ENCODE results near the gene ATRIP. TPM values are rescaled to one million over a fixed set of nuclear protein-coding genes. Genes with fewer than 3 reads are reported as not detected.
A peak's percentile ranks its signal among the peaks of the same experiment; 100 is the strongest.

ATRIP gene
- total RNA-seq, 3 donors from 2014 or later = 17.3 to 17.6 (median 17.5) TPM

DNA sequence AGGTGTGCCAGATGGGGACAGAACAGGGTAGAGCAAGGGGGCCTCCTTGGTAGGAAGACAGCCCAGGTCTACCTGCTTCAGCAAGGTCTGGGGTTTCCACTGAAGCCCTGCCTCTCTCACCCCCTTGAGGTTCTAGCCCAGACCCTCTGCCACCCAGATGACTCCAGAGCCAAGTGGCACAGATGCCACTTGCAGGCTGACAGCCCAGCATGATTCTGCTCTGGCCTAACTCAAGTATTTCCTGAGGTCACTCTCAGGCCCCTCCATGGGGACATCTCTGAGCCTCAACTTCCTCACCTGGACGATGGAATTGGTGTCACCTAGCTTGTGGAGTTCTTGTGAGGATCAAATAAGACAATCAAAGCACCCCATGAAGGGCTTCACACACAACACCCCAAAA, 40.6 kb upstream of the ATRIP start:
- H3K27me3 Mint-ChIP-seq (ENCODE audit: low read depth) = no peaks in the 10 kb centered on the region
- peak; percentile 2 for DNase-seq

DNA sequence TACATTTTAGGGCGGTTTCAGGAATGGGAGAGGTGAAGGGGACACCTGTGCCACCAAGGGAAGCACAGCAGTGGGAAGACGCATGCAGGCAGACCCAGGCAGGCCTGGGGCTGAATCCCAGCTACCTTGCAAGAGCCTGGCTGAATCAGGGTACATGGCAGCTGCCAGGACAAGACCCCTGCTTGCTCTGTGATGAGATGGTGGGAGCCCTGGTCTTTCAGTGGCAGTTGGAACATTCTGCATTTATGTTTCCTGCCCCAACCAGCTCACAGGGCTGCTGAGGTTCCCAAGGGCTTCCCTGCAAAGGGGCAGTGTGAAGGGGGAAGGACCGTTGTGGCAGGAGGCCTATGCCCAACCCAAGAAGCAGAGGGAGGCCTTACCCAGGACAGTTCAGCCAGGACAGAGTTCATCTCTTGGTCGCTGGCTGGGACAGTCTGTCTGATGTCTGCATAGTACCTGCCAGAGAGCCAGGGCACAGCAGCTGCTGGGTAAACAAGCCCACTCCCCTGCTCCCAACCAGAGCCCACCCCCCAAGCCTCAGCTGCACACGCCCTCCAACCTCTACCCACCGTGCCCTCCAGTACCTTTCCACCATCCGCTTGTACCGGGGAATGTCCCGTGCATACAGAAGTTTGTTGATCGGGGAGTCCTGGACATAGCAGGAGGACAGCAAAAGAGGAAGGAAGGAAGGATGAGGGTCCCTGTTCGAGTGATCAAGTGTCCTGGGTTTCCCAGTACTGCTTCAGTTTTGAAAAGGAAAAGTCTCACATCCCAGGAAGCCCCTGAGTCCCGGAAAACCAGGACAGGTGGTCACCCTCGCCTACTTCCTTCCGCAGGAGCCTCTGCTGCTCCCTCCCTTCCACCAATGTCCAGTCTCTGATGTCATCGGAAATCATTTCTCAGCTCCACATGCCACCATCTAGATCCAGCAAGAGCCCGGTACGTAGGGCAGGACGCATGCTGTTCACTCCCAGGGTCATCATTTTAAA, 39.8 kb upstream of the ATRIP start:
- ATAC-seq (no peak), DNase-seq (peak; percentile 2)
- no peaks in the 10 kb centered on the region for H3K4me1 Mint-ChIP-seq (ENCODE audit: low read depth)
- H3K36me3 Mint-ChIP-seq (ENCODE audit: insufficient read depth) = no peaks in the 10 kb centered on the region
- H3K27me3 Mint-ChIP-seq (ENCODE audit: low read depth) = no peaks in the 10 kb centered on the region
- no peaks in the 10 kb centered on the region for H3K9me3 Mint-ChIP-seq
- H3K4me3 Mint-ChIP-seq = no peak overlapping the region

More for the DNA sequence above, 40.6 kb upstream of the ATRIP start:
- Mint-ChIP-seq H3K4me1 (ENCODE audit: low read depth) (no peaks in the 10 kb centered on the region), H3K36me3 (ENCODE audit: insufficient read depth) (no peaks in the 10 kb centered on the region), H3K4me3 (no peak overlapping the region), H3K9me3 (no peaks in the 10 kb centered on the region)
- ATAC-seq = no peak

GRCh38 chr3:48407542-48408099, 38.9 kb upstream of the ATRIP start:
- no peaks in the 10 kb centered on the region for H3K9me3 Mint-ChIP-seq
- no peaks in the 10 kb centered on the region for H3K27me3 Mint-ChIP-seq (ENCODE audit: low read depth)
- H3K36me3 Mint-ChIP-seq (ENCODE audit: insufficient read depth) = no peaks in the 10 kb centered on the region
- DNase-seq (no peak), ATAC-seq (no peak)
- no peaks in the 10 kb centered on the region for H3K4me1 Mint-ChIP-seq (ENCODE audit: low read depth)
- H3K4me3 Mint-ChIP-seq = no peak overlapping the region

- Mint-ChIP-seq H3K36me3 (ENCODE audit: insufficient read depth) (no peaks in the 10 kb centered on the region), H3K9me3 (no peaks in the 10 kb centered on the region), H3K4me3 (no peak overlapping the region), H3K4me1 (ENCODE audit: low read depth) (no peaks in the 10 kb centered on the region), H3K27me3 (ENCODE audit: low read depth) (no peaks in the 10 kb centered on the region)
- ATAC-seq (no peak), DNase-seq (peak; percentile 2)
These were observed 37.7 kb upstream of the ATRIP start for GRCh38 chr3:48408823-48409281.

GRCh38 chr3:48409291-48410201, 37.0 kb upstream of the ATRIP start:
- peak; percentile 3 for DNase-seq
- ATAC-seq = no peak
- H3K9me3 Mint-ChIP-seq = no peaks in the 10 kb centered on the region
- H3K36me3 Mint-ChIP-seq (ENCODE audit: insufficient read depth) = no peaks in the 10 kb centered on the region
- H3K4me1 Mint-ChIP-seq (ENCODE audit: low read depth) = no peaks in the 10 kb centered on the region
- no peaks in the 10 kb centered on the region for H3K27me3 Mint-ChIP-seq (ENCODE audit: low read depth)
- no peak overlapping the region for H3K4me3 Mint-ChIP-seq

DNA sequence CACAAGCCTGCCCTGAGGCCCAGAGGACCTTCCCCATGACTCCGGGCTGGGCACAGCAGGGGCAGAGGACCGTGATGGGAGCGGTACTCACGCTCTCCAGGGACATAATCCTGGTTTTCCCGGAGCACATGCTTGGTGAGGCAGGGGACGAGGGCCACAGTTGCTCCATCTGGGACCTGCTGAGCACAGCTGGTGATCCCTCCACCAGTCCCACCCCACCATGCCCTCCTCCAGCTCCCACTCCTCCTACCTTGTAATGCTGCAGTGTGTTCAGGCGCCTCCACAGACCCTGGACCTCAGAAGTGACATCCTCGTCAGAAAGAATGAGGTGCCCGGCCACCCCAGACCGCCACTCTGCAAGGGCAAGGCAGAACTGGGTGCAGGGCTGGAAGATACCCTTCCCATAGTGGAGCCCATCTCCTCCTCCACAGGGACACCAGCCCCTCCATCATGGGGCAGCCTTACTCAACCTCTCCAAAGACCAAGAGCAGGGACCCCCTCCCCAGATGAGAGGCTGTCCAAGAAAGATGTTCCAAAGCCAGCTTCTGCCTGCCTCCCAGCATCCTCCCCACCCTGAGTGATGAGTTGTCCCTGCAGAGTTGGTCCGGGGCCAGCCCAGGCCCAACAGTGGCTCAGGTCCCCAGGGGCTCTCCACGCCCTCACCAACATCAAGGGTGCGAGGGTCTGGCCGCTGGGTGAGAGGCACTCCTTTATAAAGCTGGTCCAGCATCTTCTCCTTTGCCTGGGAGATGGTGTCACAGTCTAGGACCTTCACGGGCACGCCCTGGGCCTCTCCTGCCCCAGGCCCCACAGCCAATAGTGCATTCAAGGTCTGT, 36.1 kb upstream of the ATRIP start:
- no peaks in the 10 kb centered on the region for H3K4me1 Mint-ChIP-seq (ENCODE audit: low read depth)
- DNase-seq = no peak
- no peaks in the 10 kb centered on the region for H3K9me3 Mint-ChIP-seq
- H3K36me3 Mint-ChIP-seq (ENCODE audit: insufficient read depth) = no peaks in the 10 kb centered on the region
- no peak overlapping the region for H3K4me3 Mint-ChIP-seq
- ATAC-seq = no peak
- no peaks in the 10 kb centered on the region for H3K27me3 Mint-ChIP-seq (ENCODE audit: low read depth)

- Mint-ChIP-seq H3K4me3 (no peak overlapping the region), H3K27me3 (ENCODE audit: low read depth) (no peaks in the 10 kb centered on the region), H3K9me3 (no peaks in the 10 kb centered on the region), H3K36me3 (ENCODE audit: insufficient read depth) (no peaks in the 10 kb centered on the region), H3K4me1 (ENCODE audit: low read depth) (no peaks in the 10 kb centered on the region)
- ATAC-seq (no peak), DNase-seq (no peak)
These were observed 35.4 kb upstream of the ATRIP start for GRCh38 chr3:48411041-48411588.

DNA sequence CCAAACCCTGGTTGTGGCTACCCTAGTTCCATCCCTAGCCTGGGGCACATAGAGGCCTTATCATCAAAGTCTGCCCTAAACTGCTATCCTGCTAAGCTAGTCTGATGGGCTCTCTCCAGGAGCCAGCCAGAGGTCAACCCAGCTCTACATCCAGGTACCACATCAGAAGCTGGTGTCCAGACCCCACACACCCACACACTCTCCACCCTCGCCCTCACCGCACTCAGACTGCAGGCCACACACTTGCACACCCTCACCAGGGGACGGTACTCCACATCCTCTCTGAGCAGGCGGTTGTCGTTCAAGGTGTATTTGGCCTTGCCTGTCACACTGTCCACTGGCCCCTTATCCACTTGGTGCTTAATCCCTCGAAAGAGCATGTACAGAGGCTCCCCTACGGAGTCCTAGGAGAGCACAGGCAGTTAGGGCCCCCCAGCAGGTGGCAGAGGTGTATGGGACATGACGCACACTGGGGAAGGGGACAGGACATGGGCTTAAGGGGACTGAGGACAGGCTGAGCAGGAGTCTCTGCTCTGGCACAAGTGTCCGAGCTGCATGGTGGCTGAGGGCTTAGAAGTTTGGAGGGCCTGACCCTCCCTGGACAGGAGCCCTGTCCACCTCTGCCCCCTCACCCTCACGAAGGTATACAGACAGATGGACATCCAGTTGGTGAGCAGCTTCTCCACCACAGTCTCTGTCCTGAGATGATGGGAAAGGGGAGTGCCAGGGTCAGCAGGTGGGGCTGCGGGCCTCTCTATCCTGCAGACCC, 34.7 kb upstream of the ATRIP start:
- Mint-ChIP-seq H3K27me3 (ENCODE audit: low read depth) (no peaks in the 10 kb centered on the region), H3K9me3 (no peaks in the 10 kb centered on the region), H3K4me3 (no peak overlapping the region), H3K4me1 (ENCODE audit: low read depth) (no peaks in the 10 kb centered on the region), H3K36me3 (ENCODE audit: insufficient read depth) (no peaks in the 10 kb centered on the region)
- no peak for ATAC-seq
- DNase-seq = no peak

- H3K9me3 Mint-ChIP-seq = no peaks in the 10 kb centered on the region
- H3K4me1 Mint-ChIP-seq (ENCODE audit: low read depth) = no peaks in the 10 kb centered on the region
- no peak overlapping the region for H3K4me3 Mint-ChIP-seq
- H3K27me3 Mint-ChIP-seq (ENCODE audit: low read depth) = no peaks in the 10 kb centered on the region
- no peaks in the 10 kb centered on the region for H3K36me3 Mint-ChIP-seq (ENCODE audit: insufficient read depth)
- DNase-seq (no peak), ATAC-seq (no peak)
These were observed 34.0 kb upstream of the ATRIP start for GRCh38 chr3:48412375-48413001.

GRCh38 chr3:48413086-48413485, 33.5 kb upstream of the ATRIP start:
- H3K4me1 Mint-ChIP-seq (ENCODE audit: low read depth) = no peaks in the 10 kb centered on the region
- no peaks in the 10 kb centered on the region for H3K27me3 Mint-ChIP-seq (ENCODE audit: low read depth)
- no peak overlapping the region for H3K4me3 Mint-ChIP-seq
- H3K36me3 Mint-ChIP-seq (ENCODE audit: insufficient read depth) = no peaks in the 10 kb centered on the region
- ATAC-seq = no peak
- no peak for DNase-seq
- H3K9me3 Mint-ChIP-seq = no peaks in the 10 kb centered on the region

DNA sequence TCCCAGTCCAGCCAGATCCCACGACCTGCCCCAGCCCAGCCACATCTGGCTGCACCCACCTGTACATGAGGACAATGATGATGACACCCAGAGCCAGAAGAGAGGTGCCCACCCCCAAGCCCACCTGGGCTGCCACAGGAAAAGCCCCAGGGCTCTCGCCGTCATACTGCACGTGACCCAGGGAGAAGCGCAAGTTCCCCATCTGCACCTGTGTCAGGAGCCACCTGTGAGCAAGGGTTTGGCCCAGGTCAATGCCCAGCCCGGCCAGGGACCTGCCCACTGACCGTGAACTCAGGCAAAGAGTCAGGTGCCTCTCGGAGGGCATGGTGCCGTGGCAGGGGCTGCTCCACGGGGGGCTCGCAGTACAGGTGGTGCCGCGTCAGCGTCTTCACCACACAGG, 32.9 kb upstream of the ATRIP start:
- Mint-ChIP-seq H3K36me3 (ENCODE audit: insufficient read depth) (no peaks in the 10 kb centered on the region), H3K27me3 (ENCODE audit: low read depth) (no peaks in the 10 kb centered on the region), H3K4me3 (no peak overlapping the region), H3K4me1 (ENCODE audit: low read depth) (no peaks in the 10 kb centered on the region), H3K9me3 (no peaks in the 10 kb centered on the region)
- DNase-seq (no peak), ATAC-seq (no peak)

DNA sequence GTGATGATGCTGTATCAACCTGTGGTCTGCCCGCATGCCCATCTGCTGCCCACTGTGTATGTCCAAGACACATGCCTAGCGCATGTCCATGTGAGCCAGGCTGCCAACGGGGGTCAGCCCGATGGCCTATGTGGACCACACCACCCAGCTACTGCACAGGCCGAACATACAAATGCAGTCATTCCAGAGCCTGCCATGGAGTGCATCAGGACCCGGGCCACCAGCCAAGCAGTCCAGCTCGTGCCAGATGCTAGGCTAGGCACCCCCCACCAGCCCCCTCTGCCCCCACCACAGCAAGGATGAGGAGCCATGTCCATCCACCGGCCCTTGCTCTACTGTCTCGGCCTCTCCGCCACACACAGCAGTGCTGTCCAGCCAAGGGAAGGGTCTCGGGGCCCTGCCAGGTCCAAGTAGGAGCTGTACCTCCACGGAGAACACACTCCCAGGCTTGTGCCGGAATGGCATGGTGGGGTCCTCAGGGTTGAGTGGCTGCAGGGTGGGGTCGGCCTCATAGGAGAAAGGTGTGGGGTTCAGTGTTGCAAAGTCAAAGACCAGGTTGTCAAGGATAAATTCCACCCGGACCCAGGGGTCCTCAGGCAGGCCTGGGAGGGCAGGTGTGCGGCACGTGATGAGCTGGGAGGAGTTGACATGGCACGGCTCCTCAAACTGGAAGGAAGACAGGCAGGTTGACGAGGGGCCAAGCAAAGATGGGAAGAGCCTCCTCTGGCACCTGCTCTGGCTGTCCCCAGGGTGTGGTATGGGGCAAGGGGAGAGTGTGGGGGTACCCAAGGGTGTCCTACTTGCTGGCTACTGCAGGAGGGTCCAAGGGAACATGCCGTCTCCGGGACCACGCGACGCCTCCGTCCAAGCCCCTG, 31.9 kb upstream of the ATRIP start:
- H3K4me3 Mint-ChIP-seq = no peak overlapping the region
- H3K27me3 Mint-ChIP-seq (ENCODE audit: low read depth) = no peaks in the 10 kb centered on the region
- no peak for ATAC-seq

More for the DNA sequence above, 31.9 kb upstream of the ATRIP start:
- Mint-ChIP-seq H3K4me1 (ENCODE audit: low read depth) (no peaks in the 10 kb centered on the region), H3K9me3 (no peaks in the 10 kb centered on the region), H3K36me3 (ENCODE audit: insufficient read depth) (no peaks in the 10 kb centered on the region)
- DNase-seq = no peak
